GM23248 (cell line): ENCODE data around the gene ANTXRL.

Source experiments
- EZH2 ChIP-seq: fragments of 200-600 bp; sonication (generic); IDR thresholded peaks from 2 replicates; pipeline ENCODE4 v1.6.1; 2018; ENCODE audit warnings: antibody characterized with exemption, mild to moderate bottlenecking; ENCODE audit not compliant: insufficient read depth, poor library complexity, severe bottlenecking
- EZH2phosphoT487 ChIP-seq: fragments of 200-600 bp; sonication (generic); IDR thresholded peaks from 2 replicates; pipeline ENCODE4 v1.6.1; 2018; ENCODE audit warnings: antibody characterized with exemption, moderate library complexity, mild to moderate bottlenecking, low read depth; ENCODE audit not compliant: insufficient read depth

DNA sequence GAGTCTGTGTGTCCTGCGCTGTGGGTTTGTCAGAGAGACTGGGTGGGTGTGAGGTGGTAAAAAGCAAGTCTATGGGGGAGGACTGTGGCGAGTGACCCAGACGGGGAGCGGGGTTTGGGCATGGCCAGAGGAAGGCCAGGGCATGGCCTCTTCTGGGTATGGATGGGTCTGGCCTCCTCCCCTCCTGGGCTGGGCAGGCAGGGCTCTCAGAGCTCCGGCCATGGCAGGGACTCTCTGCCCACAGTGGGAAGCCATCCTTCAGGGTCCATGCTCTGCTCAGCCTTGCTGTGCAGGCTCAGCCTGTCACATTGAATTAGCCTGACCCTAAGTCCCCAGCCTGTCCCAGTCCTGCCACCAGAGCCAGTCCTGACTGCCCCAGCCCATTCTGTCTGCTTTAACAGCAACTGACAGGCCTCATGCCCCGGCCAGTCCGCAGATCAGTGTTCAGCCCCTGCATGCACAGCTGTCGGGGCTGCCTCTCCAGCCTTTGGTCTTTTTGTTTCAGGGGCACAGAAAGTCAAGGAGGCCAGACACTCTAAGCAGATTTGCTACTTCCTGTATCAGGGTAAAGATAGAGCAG lies 7.9 kb downstream of the ANTXRL start:
- no peak for TF ChIP-seq EZH2
- no peak for TF ChIP-seq EZH2phosphoT487
